ENCODE results near the gene TRDMT1.

The TRDMT1 gene

GRCh38 chr10:17169803-17170202 lies 31.7 kb downstream of the TRDMT1 start:
- no peak for DNase-seq

- no peak for DNase-seq
Observed at GRCh38 chr10:17166699-17167098, 34.8 kb downstream of the TRDMT1 start.

GRCh38 chr10:17162828-17163227 lies 38.6 kb downstream of the TRDMT1 start:
- DNase-seq: no peak

- no peak for DNase-seq
Observed at GRCh38 chr10:17161775-17162174, 39.7 kb downstream of the TRDMT1 start.

- DNase-seq: no peak
Observed at GRCh38 chr10:17157024-17157423, 44.4 kb downstream of the TRDMT1 start.

- DNase-seq: no peak
Observed at GRCh38 chr10:17155826-17156225, 45.6 kb downstream of the TRDMT1 start.

- DNase-seq: no peak
Observed at GRCh38 chr10:17154116-17154515, 47.4 kb downstream of the TRDMT1 start.

- DNase-seq: no peak
Observed at GRCh38 chr10:17153321-17153720, 48.2 kb downstream of the TRDMT1 start.

- DNase-seq: no peak
Observed at GRCh38 chr10:17151716-17152115, 49.8 kb downstream of the TRDMT1 start.

- DNase-seq: no peak
Observed at GRCh38 chr10:17147884-17148489, 53.5 kb downstream of the TRDMT1 start.

- no peak for DNase-seq
Observed at GRCh38 chr10:17146892-17147291, 54.6 kb downstream of the TRDMT1 start.

GRCh38 chr10:17145239-17145638 lies 56.2 kb downstream of the TRDMT1 start:
- no peak for DNase-seq

GRCh38 chr10:17144757-17145156 lies 56.7 kb downstream of the TRDMT1 start:
- no peak for DNase-seq

GRCh38 chr10:17144032-17144431 lies 57.4 kb downstream of the TRDMT1 start:
- DNase-seq: no peak

GRCh38 chr10:17143055-17143690 lies 58.3 kb downstream of the TRDMT1 start:
- no peak for DNase-seq

GRCh38 chr10:17141504-17142229 lies 59.8 kb downstream of the TRDMT1 start:
- DNase-seq: no peak

GRCh38 chr10:17140386-17140761 lies 61.1 kb downstream of the TRDMT1 start:
- no peak for DNase-seq

- DNase-seq: no peak
Observed at GRCh38 chr10:17138460-17139042, 62.9 kb downstream of the TRDMT1 start.

GRCh38 chr10:17134737-17135260 lies 66.7 kb downstream of the TRDMT1 start:
- DNase-seq: no peak

GRCh38 chr10:17134282-17134681 lies 67.2 kb downstream of the TRDMT1 start:
- no peak for DNase-seq

GRCh38 chr10:17129741-17130140 lies 71.7 kb downstream of the TRDMT1 start, which contains the start of gene CUBN:
CUBN (minus strand) TSS chr10:17129811; CDS start chr10:17129765, 46 bp downstream.
- DNase-seq: no peak

- no peak for DNase-seq
Observed at GRCh38 chr10:17128261-17128660, 73.2 kb downstream of the TRDMT1 start.

- no peak for DNase-seq
Observed at GRCh38 chr10:17126327-17126726, 75.1 kb downstream of the TRDMT1 start.

All from NCI-H69 (cell line).